H1 (cell line): ENCODE measurements around the gene CD300H. TPM values are rescaled to one million over a fixed set of nuclear protein-coding genes. Genes with fewer than 3 reads are reported as not detected.

Experiments
- CTCF ChIA-PET: fragments of 300-600 bp; sonication (Branson Sonifier 250); formaldehyde crosslinking; loops from one replicate; lab custom pipeline; 2021; ENCODE audit not compliant: partially characterized antibody; lab: Charles Lee
- POLR2A ChIA-PET: fragments of 300-600 bp; sonication (Branson Sonifier 250); formaldehyde crosslinking; loops from one replicate; lab custom pipeline; 2021; ENCODE audit warnings: inconsistent platforms; ENCODE audit not compliant: partially characterized antibody; lab: Charles Lee
- DNase-seq, 2 experiments: peaks; one replicate each; pipeline versions ENCODE4 v3.0.0 to v3.0.0-alpha.2; 2010 to 2022; ENCODE audit warnings: low spot score in 2 of 2, low read depth in 1 of 2, mixed read lengths in 1 of 2
- FAIRE-seq: peaks from 2 replicates; lab custom pipeline; 2011; peaks lifted over from hg19 to GRCh38; lab: Jason Lieb, UNC
- H2AFZ ChIP-seq: 2 replicates; pipeline ENCODE4 v1.8.1; 2012; ENCODE audit warnings: low read length, inconsistent platforms
- H2AK5ac ChIP-seq: 2 replicates; pipeline ENCODE4 v1.6.1; 2013; ENCODE audit warnings: low read depth, low read length
- H2BK120ac ChIP-seq: replicated peaks from 2 replicates; pipeline ENCODE3; 2013; ENCODE audit warnings: low read depth, low read length, inconsistent platforms
- H2BK12ac ChIP-seq: 2 replicates; pipeline ENCODE4 v1.6.1; 2013; ENCODE audit warnings: low read depth, low read length
- H2BK15ac ChIP-seq: 2 replicates; pipeline ENCODE4 v1.6.1; 2013; ENCODE audit warnings: low read length
- H2BK20ac ChIP-seq: 2 replicates; pipeline ENCODE4 v1.6.1; 2013; ENCODE audit warnings: low read length
- H2BK5ac ChIP-seq: 2 replicates; pipeline ENCODE4 v1.6.1; 2013; ENCODE audit warnings: low read depth, low read length
- H3K14ac ChIP-seq: 2 replicates; pipeline ENCODE4 v1.6.1; 2013; ENCODE audit warnings: inconsistent platforms; ENCODE audit not compliant: insufficient read length
- H3K18ac ChIP-seq: 2 replicates; pipeline ENCODE4 v1.6.1; 2013; ENCODE audit warnings: low read length; ENCODE audit errors: extremely low read depth
- H3K23ac ChIP-seq: 2 replicates; pipeline ENCODE4 v1.6.1; 2013; ENCODE audit warnings: inconsistent platforms; ENCODE audit not compliant: insufficient read length
- H3K23me2 ChIP-seq: 2 replicates; pipeline ENCODE4 v1.6.1; 2013; ENCODE audit warnings: low read depth, low read length
- H3K27ac ChIP-seq: 2 replicates; pipeline ENCODE4 v1.6.1; 2011; ENCODE audit warnings: low read depth, low read length, inconsistent platforms
- H3K27me3 ChIP-seq, 4 experiments: replicated peaks in 1 of 4; 1 replicate in 1 of 4; 2 replicates in 3 of 4; pipeline versions ENCODE4 v1.6.1 to v1.8.1; 2011 to 2013; ENCODE audit warnings: low read length in 3 of 4, mild to moderate bottlenecking in 3 of 4, inconsistent platforms in 2 of 4, mixed read lengths in 2 of 4, moderate library complexity in 1 of 4; ENCODE audit not compliant: control insufficient read depth in 3 of 4, insufficient read depth in 3 of 4; ENCODE audit errors: extremely low read depth in 1 of 4
- H3K36me3 ChIP-seq, 4 experiments: 2 replicates each; pipeline versions ENCODE4 v1.6.1 to v1.8.1; 2011 to 2013; ENCODE audit warnings: mild to moderate bottlenecking in 4 of 4, low read length in 3 of 4, moderate library complexity in 2 of 4, control low read depth in 1 of 4, inconsistent platforms in 1 of 4; ENCODE audit not compliant: insufficient read depth in 4 of 4, control insufficient read depth in 2 of 4
- H3K4ac ChIP-seq: replicated peaks from 2 replicates; pipeline ENCODE3; 2013; ENCODE audit warnings: low read length, low read depth, mixed read lengths, inconsistent platforms; ENCODE audit not compliant: insufficient read length
- H3K4me1 ChIP-seq, 4 experiments: replicated peaks in 1 of 4; 1 replicate in 1 of 4; 2 replicates in 3 of 4; pipeline versions ENCODE4 v1.6.1 to v1.8.1; 2011 to 2013; ENCODE audit warnings: low read length in 3 of 4, inconsistent platforms in 2 of 4, mixed read lengths in 1 of 4; ENCODE audit not compliant: insufficient read depth in 4 of 4, control insufficient read depth in 3 of 4
- H3K4me2 ChIP-seq, 2 experiments: 2 replicates each; pipeline versions ENCODE4 v1.6.1 to v1.8.1; 2011 to 2013; ENCODE audit warnings: low read depth in 2 of 2, low read length in 2 of 2, control low read depth in 1 of 2, inconsistent platforms in 1 of 2, mild to moderate bottlenecking in 1 of 2; ENCODE audit not compliant: insufficient read depth in 1 of 2
- H3K4me3 ChIP-seq, 4 experiments: fragments of 200-600, 300-600 bp in 1 of 4; sonication (generic), shearing (Covaris generic), sonication (Bioruptor Twin) in 1 of 4; 2 replicates each; pipeline versions ENCODE4 v1.5.1 to v1.8.1; 2011 to 2016; ENCODE audit warnings: low read length in 4 of 4, low read depth in 3 of 4, control low read depth in 2 of 4, inconsistent platforms in 2 of 4, mild to moderate bottlenecking in 2 of 4, mixed read lengths in 1 of 4, moderate library complexity in 1 of 4; ENCODE audit not compliant: insufficient read depth in 2 of 4; ENCODE audit errors: extremely low read depth in 1 of 4
- H3K56ac ChIP-seq: replicated peaks from 2 replicates; pipeline ENCODE3; 2013; ENCODE audit warnings: low read depth, mild to moderate bottlenecking, mixed read lengths, low read length, inconsistent platforms; ENCODE audit not compliant: insufficient read length
- H3K79me1 ChIP-seq: 2 replicates; pipeline ENCODE4 v1.6.1; 2013; ENCODE audit warnings: low read depth, low read length, control low read depth
- H3K79me2 ChIP-seq, 2 experiments: 2 replicates each; pipeline versions ENCODE4 v1.6.1 to v1.8.1; 2012 to 2013; ENCODE audit warnings: low read length in 2 of 2, mild to moderate bottlenecking in 2 of 2, inconsistent platforms in 1 of 2; ENCODE audit not compliant: insufficient read depth in 2 of 2, control insufficient read depth in 1 of 2
- H3K9ac ChIP-seq, 4 experiments: replicated peaks in 1 of 4; 1 replicate in 1 of 4; 2 replicates in 3 of 4; pipeline versions ENCODE4 v1.6.1 to v1.8.1; 2011 to 2013; ENCODE audit warnings: low read depth in 3 of 4, low read length in 3 of 4, control low read depth in 2 of 4, mild to moderate bottlenecking in 2 of 4, moderate library complexity in 2 of 4, inconsistent platforms in 1 of 4; ENCODE audit errors: extremely low read depth in 1 of 4
- H3K9me3 ChIP-seq, 2 experiments: 2 replicates each; pipeline versions ENCODE4 v1.6.1 to v1.8.1; 2012 to 2013; ENCODE audit warnings: mild to moderate bottlenecking in 2 of 2, moderate library complexity in 2 of 2, control low read depth in 1 of 2, inconsistent platforms in 1 of 2, low read depth in 1 of 2, low read length in 1 of 2, mixed read lengths in 1 of 2; ENCODE audit not compliant: insufficient read depth in 2 of 2
- H4K20me1 ChIP-seq, 2 experiments: replicated peaks in 1 of 2; 2 replicates each; pipeline versions ENCODE3 to v1.8.1; 2011 to 2013; ENCODE audit warnings: inconsistent platforms in 2 of 2, low read length in 2 of 2, mild to moderate bottlenecking in 1 of 2; ENCODE audit not compliant: insufficient read depth in 2 of 2, control insufficient read depth in 1 of 2
- H4K5ac ChIP-seq: 2 replicates; pipeline ENCODE4 v1.6.1; 2013; ENCODE audit warnings: low read length, low read depth, mixed read lengths, inconsistent platforms; ENCODE audit not compliant: insufficient read length
- H4K8ac ChIP-seq: 2 replicates; pipeline ENCODE4 v1.8.0; 2013; ENCODE audit warnings: mild to moderate bottlenecking, moderate library complexity, low read length, inconsistent platforms; ENCODE audit not compliant: insufficient read depth; ENCODE audit errors: extremely low read depth
- H4K91ac ChIP-seq: replicated peaks from 2 replicates; pipeline ENCODE3; 2013; ENCODE audit warnings: low read length, mixed read lengths, inconsistent platforms; ENCODE audit not compliant: insufficient read length
- ZNF274 ChIP-seq: IDR thresholded peaks from 2 replicates; pipeline ENCODE4 v1.7.0; 2012; ENCODE audit warnings: low read length, borderline replicate concordance; ENCODE audit errors: extremely low read depth
- WGBS, 2 experiments: shearing (Covaris generic) in 1 of 2; methylation state at CpG; one replicate each; pipeline versions ENCODE4 v1.1.6 to v1.1.7; 2013 to 2015; ENCODE audit warnings: low lambda C conversion rate in 2 of 2, mixed read lengths in 2 of 2, inconsistent platforms in 1 of 2, low coverage in 1 of 2, missing lambda C conversion rate in 1 of 2; ENCODE audit not compliant: insufficient replicate concordance in 2 of 2, insufficient coverage in 1 of 2, insufficient read length in 1 of 2; ENCODE audit errors: extremely low coverage in 1 of 2, missing lambda C conversion rate in 1 of 2; 5-methylcytosine and 5-hydroxymethylcytosine counted together
- polyA plus RNA-seq, 7 experiments: library from polyadenylated mRNA; depleted of rRNA in 3 of 7; stranded (reverse) in 5 of 7; unstranded in 2 of 7; fragments of >200 nt in 5 of 7; fragments of 200-250 nt in 2 of 7; gene quantifications; 1 replicate in 5 of 7; 2 replicates in 1 of 7; 4 replicates in 1 of 7; pipeline versions ENCODE4 v1.2.1 to v1.2.3, GENCODE V29; 2011 to 2013; ENCODE audit warnings: missing spikeins in 2 of 7, mixed read lengths in 2 of 7
- total RNA-seq: library from RNA; stranded (reverse); fragmentation: NEBNext Ultra II Directional; extraction: Animal tissue kit (Norgen Biotek cat#: 25700); gene quantifications from 2 replicates; pipeline ENCODE4 v1.2.1, GENCODE V29; 2021

Gene CD300H
- total and polyA plus RNA-seq, 2 of the 8 experiments (the other 6 are each of a cell fraction or from before 2014, with no cell fraction given), result not detected

GRCh38 chr17:74523308-74523707 is 44.0 kb downstream of the CD300H start:
- no peak overlapping the region for H2BK20ac ChIP-seq
- H2BK5ac ChIP-seq, result no peak overlapping the region
- no peak overlapping the region for H3K14ac ChIP-seq
- H3K18ac ChIP-seq, result no peak overlapping the region
- no peak overlapping the region for H3K4me3 ChIP-seq
- H2AFZ ChIP-seq, result no peak overlapping the region
- DNase-seq, result no peak
- no peak for TF ChIP-seq ZNF274
- TF ChIP-seq, all 59 proteins: peak for 0
- no peak overlapping the region for H4K5ac ChIP-seq
- H3K9ac ChIP-seq, result no peak overlapping the region
- H3K56ac ChIP-seq, result no peak overlapping the region
- H3K36me3 ChIP-seq, result no peaks in the 10 kb centered on the region
- FAIRE-seq, result no peak
- WGBS, 2 experiments, result 83% methylated on average over 3 of the region's 3 CpGs; no CpG with 5 or more reads in 1 of the 2 experiments
- H4K20me1 ChIP-seq, result peaks cover 0 to 2% of the 10 kb centered on the region in 2 experiments
- no peaks in the 10 kb centered on the region for H3K79me1 ChIP-seq
- H3K9me3 ChIP-seq, result peaks cover 11 to 24% of the 10 kb centered on the region in 2 experiments; a peak in 3 of 4 replicates
- H3K79me2 ChIP-seq, result no peaks in the 10 kb centered on the region
- ChIA-PET CTCF (interaction anchor here (0.9 to 1.7 kb wide), 2 partner anchors 10 to 155 kb away, joined by 5 to 6 read pairs; no protein-coding TSS in a partner anchor), POLR2A (no interaction called here)
- H3K27ac ChIP-seq, result no peak overlapping the region
- H4K91ac ChIP-seq, result no peak overlapping the region
- H4K8ac ChIP-seq, result no peak overlapping the region
- H3K23ac ChIP-seq, result no peak overlapping the region
- H2BK12ac ChIP-seq, result no peak overlapping the region
- H3K4me2 ChIP-seq, result no peak overlapping the region
- no peak overlapping the region for H2BK15ac ChIP-seq
- no peaks in the 10 kb centered on the region for H3K27me3 ChIP-seq
- no peak overlapping the region for H3K4ac ChIP-seq
- no peak overlapping the region for H2AK5ac ChIP-seq
- H3K23me2 ChIP-seq, result no peaks in the 10 kb centered on the region
- H3K4me1 ChIP-seq, result no peaks in the 10 kb centered on the region
- H2BK120ac ChIP-seq, result no peak overlapping the region
